HepG2 (cell line): ENCODE measurements around the gene SPOP. TPM values are rescaled to one million over a fixed set of nuclear protein-coding genes. Genes with fewer than 3 reads are reported as not detected.

Source experiments
- AGO1 ChIP-seq: fragments of 200-400 bp; formaldehyde crosslinking; IDR thresholded peaks from 2 replicates; pipeline ENCODE4 v1.6.1; 2017; ENCODE audit warnings: mild to moderate bottlenecking, low read depth, low read length, moderate library complexity; ENCODE audit not compliant: poor library complexity, severe bottlenecking
- CCAR2 ChIP-seq: fragments of 200-400 bp; formaldehyde crosslinking; optimal IDR thresholded peaks from 2 replicates; pipeline ENCODE3; 2018; ENCODE audit warnings: low read depth, mild to moderate bottlenecking, low read length, moderate library complexity
- FOXO1 ChIP-seq: sonication (generic); formaldehyde crosslinking; IDR thresholded peaks from 2 replicates; pipeline ENCODE4 v1.4.0; 2020; ENCODE audit warnings: missing genetic modification reagents
- GATAD2A ChIP-seq: IDR thresholded peaks from 2 replicates; pipeline ENCODE4 v1.6.1; 2016
- KDM6A ChIP-seq: IDR thresholded peaks from 2 replicates; pipeline ENCODE4 v1.6.1; 2016; ENCODE audit warnings: low read depth
- MAF1 ChIP-seq: sonication (generic); formaldehyde crosslinking; IDR thresholded peaks from 2 replicates; pipeline ENCODE4 v1.5.0; 2020; ENCODE audit warnings: missing genetic modification reagents, borderline replicate concordance
- MEIS2 ChIP-seq: sonication (generic); formaldehyde crosslinking; IDR thresholded peaks from 2 replicates; pipeline ENCODE4 v1.9.0; 2021; ENCODE audit warnings: mild to moderate bottlenecking, missing genetic modification reagents
- NFE2L1 ChIP-seq: sonication (generic); formaldehyde crosslinking; IDR thresholded peaks from 2 replicates; pipeline ENCODE4 v1.4.0; 2020; ENCODE audit warnings: missing genetic modification reagents, mild to moderate bottlenecking, borderline replicate concordance
- POLR2A ChIP-seq, 2 experiments: IDR thresholded peaks; 2 replicates each; pipeline ENCODE4 v1.6.1; 2011; ENCODE audit warnings: low read depth in 2 of 2, low read length in 2 of 2, mild to moderate bottlenecking in 1 of 2, moderate library complexity in 1 of 2; ENCODE audit not compliant: insufficient read depth in 1 of 2
- RFX3 ChIP-seq: IDR thresholded peaks from 2 replicates; pipeline ENCODE4 v1.6.1; 2016; ENCODE audit warnings: missing biosample characterization, missing genetic modification reagents
- RXRA ChIP-seq: sonication (generic); formaldehyde crosslinking; IDR thresholded peaks from 2 replicates; pipeline ENCODE4 v1.5.1; 2020; ENCODE audit warnings: missing genetic modification reagents
- RXRB ChIP-seq: IDR thresholded peaks from 2 replicates; pipeline ENCODE4 v1.6.1; 2016; ENCODE audit warnings: borderline replicate concordance, missing genetic modification reagents, missing compliant biosample characterization
- SKI ChIP-seq: fragments of 450-650 bp; IDR thresholded peaks from one replicate; pipeline ENCODE4 v1.6.1; 2018; ENCODE audit warnings: mild to moderate bottlenecking; ENCODE audit not compliant: partially characterized antibody
- SPEN ChIP-seq: sonication (generic); formaldehyde crosslinking; IDR thresholded peaks from 2 replicates; pipeline ENCODE4 v1.5.1; 2020; ENCODE audit warnings: low read depth, mild to moderate bottlenecking, missing genetic modification reagents
- ZFX ChIP-seq: sonication (generic); formaldehyde crosslinking; IDR thresholded peaks from 2 replicates; pipeline ENCODE4 v1.4.0; 2020; ENCODE audit warnings: mild to moderate bottlenecking, low read depth, missing genetic modification reagents, moderate library complexity
- ZNF547 ChIP-seq: sonication (generic); formaldehyde crosslinking; IDR thresholded peaks from 2 replicates; pipeline ENCODE4 v1.5.1; 2020; ENCODE audit warnings: mild to moderate bottlenecking, missing genetic modification reagents
- ZNF598 ChIP-seq: sonication (generic); formaldehyde crosslinking; IDR thresholded peaks from 2 replicates; pipeline ENCODE4 v1.5.1; 2020; ENCODE audit warnings: mild to moderate bottlenecking, missing genetic modification reagents, borderline replicate concordance
- polyA plus RNA-seq, 8 experiments: library from polyadenylated mRNA; depleted of rRNA in 3 of 8; stranded (reverse) in 7 of 8; unstranded in 1 of 8; fragments of >200 nt; fragmentation: Illumina TruSeq in 4 of 8; extraction: Trizol in 4 of 8; gene quantifications; 2 replicates each; pipeline versions ENCODE4 v1.2.1 to v1.2.3, GENCODE V29; 2011 to 2016; ENCODE audit warnings: low read depth in 4 of 8, missing spikeins in 1 of 8, mixed read lengths in 1 of 8; ENCODE audit not compliant: insufficient read depth in 1 of 8
- total RNA-seq, 5 experiments: library from RNA; depleted of rRNA; stranded (reverse); fragments of >200 nt; fragmentation: Illumina TruSeq; extraction: Trizol; gene quantifications; 2 replicates each; pipeline ENCODE4 v1.2.3, GENCODE V29; 2016; ENCODE audit warnings: low read depth in 1 of 5
- TF ChIP-seq, protein P1 (sequence below): sonication (generic); formaldehyde crosslinking; IDR thresholded peaks from 2 replicates; pipeline ENCODE4 v1.4.0; 2020; ENCODE audit warnings: missing genetic modification reagents
- TF ChIP-seq, protein P2 (sequence below): sonication (generic); formaldehyde crosslinking; IDR thresholded peaks from 2 replicates; pipeline ENCODE4 v1.5.1; 2020; ENCODE audit warnings: mild to moderate bottlenecking, moderate library complexity, missing genetic modification reagents
- TF ChIP-seq, protein P3 (sequence below): sonication (generic); formaldehyde crosslinking; IDR thresholded peaks from 2 replicates; pipeline ENCODE4 v1.4.0; 2020; ENCODE audit warnings: missing genetic modification reagents

Gene SPOP
- total and polyA plus RNA-seq, 2 of the 13 experiments (the other 11 are each of a cell fraction or from before 2014, with no cell fraction given): 52.8 to 60.8 TPM

DNA sequence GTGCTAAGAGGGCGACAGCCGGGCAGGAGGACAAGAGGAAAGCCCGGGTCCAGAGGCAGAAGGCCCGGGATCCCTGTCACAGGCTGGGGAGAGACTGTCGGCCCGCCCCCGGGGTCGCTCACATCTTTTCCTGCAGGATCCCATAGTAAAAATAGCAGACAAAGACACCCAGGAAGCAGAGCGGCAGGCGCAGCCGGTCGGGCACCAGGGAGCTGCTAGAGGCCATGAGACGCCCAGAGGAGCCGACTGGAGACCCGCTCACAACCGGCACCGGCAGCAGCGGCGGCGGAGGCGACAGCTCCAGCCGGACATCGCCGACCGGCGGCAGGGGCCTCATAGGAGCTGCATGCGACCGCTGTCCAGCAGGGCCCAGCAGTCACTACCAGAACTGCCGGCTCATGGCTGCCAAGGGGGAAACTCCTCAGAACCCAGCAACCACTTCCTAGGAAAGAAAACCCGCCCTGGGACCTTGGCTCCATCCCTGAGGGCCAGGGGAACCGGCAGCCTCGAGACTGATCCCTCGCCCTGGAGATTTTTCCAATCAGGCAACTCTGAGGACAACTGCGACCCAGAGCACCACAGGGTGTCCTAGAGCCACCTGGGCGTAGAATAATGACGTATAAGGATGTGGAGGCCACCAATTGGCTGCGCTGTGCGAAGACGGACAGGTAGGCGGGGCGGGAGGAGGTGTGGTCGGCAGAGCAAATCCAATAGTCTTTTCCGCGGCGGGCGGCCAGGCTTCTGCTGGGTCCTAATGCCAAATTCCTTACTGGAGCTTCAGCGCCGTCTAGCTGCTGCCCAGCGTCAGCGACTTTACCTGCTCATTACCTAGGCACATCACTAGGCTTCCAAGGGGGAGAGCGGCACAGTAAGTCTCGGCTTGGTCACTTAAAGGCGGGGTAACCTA, 30.0 kb upstream of the SPOP start, which contains the start of gene SLC35B1 (continued):
- TF ChIP-seq MAF1: no peak
- TF ChIP-seq ZNF598 (CRISPR knock-in tag): peak; percentile 83
- peak; percentile 74; the same call in 1 of the 2 replicates for TF ChIP-seq ZFX
- peak; percentile 28 for TF ChIP-seq MEIS2 (CRISPR knock-in tag)
- TF ChIP-seq, protein P1, sequence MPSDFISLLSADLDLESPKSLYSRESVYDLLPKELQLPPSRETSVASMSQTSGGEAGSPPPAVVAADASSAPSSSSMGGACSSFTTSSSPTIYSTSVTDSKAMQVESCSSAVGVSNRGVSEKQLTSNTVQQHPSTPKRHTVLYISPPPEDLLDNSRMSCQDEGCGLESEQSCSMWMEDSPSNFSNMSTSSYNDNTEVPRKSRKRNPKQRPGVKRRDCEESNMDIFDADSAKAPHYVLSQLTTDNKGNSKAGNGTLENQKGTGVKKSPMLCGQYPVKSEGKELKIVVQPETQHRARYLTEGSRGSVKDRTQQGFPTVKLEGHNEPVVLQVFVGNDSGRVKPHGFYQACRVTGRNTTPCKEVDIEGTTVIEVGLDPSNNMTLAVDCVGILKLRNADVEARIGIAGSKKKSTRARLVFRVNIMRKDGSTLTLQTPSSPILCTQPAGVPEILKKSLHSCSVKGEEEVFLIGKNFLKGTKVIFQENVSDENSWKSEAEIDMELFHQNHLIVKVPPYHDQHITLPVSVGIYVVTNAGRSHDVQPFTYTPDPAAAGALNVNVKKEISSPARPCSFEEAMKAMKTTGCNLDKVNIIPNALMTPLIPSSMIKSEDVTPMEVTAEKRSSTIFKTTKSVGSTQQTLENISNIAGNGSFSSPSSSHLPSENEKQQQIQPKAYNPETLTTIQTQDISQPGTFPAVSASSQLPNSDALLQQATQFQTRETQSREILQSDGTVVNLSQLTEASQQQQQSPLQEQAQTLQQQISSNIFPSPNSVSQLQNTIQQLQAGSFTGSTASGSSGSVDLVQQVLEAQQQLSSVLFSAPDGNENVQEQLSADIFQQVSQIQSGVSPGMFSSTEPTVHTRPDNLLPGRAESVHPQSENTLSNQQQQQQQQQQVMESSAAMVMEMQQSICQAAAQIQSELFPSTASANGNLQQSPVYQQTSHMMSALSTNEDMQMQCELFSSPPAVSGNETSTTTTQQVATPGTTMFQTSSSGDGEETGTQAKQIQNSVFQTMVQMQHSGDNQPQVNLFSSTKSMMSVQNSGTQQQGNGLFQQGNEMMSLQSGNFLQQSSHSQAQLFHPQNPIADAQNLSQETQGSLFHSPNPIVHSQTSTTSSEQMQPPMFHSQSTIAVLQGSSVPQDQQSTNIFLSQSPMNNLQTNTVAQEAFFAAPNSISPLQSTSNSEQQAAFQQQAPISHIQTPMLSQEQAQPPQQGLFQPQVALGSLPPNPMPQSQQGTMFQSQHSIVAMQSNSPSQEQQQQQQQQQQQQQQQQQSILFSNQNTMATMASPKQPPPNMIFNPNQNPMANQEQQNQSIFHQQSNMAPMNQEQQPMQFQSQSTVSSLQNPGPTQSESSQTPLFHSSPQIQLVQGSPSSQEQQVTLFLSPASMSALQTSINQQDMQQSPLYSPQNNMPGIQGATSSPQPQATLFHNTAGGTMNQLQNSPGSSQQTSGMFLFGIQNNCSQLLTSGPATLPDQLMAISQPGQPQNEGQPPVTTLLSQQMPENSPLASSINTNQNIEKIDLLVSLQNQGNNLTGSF (CRISPR knock-in tag): 0 out of 2 replicates have a peak, but pooled peaks have one; percentile 43
- TF ChIP-seq SPEN (CRISPR knock-in tag): peak; percentile 89
- TF ChIP-seq GATAD2A (CRISPR knock-in tag): peak; percentile 71; the same call in 1 of the 2 replicates
- no peak for TF ChIP-seq KDM6A
- TF ChIP-seq SKI: peak; percentile 50
- TF ChIP-seq RFX3 (CRISPR knock-in tag): no peak
- TF ChIP-seq, protein P2, sequence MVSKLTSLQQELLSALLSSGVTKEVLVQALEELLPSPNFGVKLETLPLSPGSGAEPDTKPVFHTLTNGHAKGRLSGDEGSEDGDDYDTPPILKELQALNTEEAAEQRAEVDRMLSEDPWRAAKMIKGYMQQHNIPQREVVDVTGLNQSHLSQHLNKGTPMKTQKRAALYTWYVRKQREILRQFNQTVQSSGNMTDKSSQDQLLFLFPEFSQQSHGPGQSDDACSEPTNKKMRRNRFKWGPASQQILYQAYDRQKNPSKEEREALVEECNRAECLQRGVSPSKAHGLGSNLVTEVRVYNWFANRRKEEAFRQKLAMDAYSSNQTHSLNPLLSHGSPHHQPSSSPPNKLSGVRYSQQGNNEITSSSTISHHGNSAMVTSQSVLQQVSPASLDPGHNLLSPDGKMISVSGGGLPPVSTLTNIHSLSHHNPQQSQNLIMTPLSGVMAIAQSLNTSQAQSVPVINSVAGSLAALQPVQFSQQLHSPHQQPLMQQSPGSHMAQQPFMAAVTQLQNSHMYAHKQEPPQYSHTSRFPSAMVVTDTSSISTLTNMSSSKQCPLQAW (CRISPR knock-in tag): peak; percentile 52
- TF ChIP-seq NFE2L1 (CRISPR knock-in tag): no peak
- TF ChIP-seq FOXO1 (CRISPR knock-in tag): 0 out of 2 replicates have a peak, but pooled peaks have one; percentile 12
- peak; percentile 58 to 87; a peak in 3 of 4 replicates for TF ChIP-seq POLR2A (IDR thresholded peaks at IDR 0.05; ENCODE audit: insufficient read depth in 1 of 2, low read depth in 2 of 2, low read length in 2 of 2)
- TF ChIP-seq CCAR2: peak; percentile 87
- 0 out of 2 replicates have a peak, but pooled peaks have one; percentile 77 for TF ChIP-seq ZNF547
- TF ChIP-seq, protein P3, sequence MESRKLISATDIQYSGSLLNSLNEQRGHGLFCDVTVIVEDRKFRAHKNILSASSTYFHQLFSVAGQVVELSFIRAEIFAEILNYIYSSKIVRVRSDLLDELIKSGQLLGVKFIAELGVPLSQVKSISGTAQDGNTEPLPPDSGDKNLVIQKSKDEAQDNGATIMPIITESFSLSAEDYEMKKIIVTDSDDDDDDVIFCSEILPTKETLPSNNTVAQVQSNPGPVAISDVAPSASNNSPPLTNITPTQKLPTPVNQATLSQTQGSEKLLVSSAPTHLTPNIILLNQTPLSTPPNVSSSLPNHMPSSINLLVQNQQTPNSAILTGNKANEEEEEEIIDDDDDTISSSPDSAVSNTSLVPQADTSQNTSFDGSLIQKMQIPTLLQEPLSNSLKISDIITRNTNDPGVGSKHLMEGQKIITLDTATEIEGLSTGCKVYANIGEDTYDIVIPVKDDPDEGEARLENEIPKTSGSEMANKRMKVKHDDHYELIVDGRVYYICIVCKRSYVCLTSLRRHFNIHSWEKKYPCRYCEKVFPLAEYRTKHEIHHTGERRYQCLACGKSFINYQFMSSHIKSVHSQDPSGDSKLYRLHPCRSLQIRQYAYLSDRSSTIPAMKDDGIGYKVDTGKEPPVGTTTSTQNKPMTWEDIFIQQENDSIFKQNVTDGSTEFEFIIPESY (CRISPR knock-in tag): peak; percentile 77
- peak; percentile 74 for TF ChIP-seq RXRB
- peak; percentile 24 for TF ChIP-seq RXRA (CRISPR knock-in tag)
- peak; percentile 60 for TF ChIP-seq AGO1
